Mucosa of stomach (tissue), 1 donor: ENCODE results near the gene GLI3.

Experiments used
- H3K27me3 ChIP-seq: one replicate; pipeline ENCODE4 v1.7.0; 2013; ENCODE audit warnings: mild to moderate bottlenecking, low read length; ENCODE audit not compliant: control insufficient read depth, insufficient read depth
- H3K36me3 ChIP-seq: one replicate; pipeline ENCODE4 v1.7.0; 2013; ENCODE audit warnings: low read length; ENCODE audit not compliant: control insufficient read depth, insufficient read depth
- H3K4me1 ChIP-seq: one replicate; pipeline ENCODE4 v1.7.0; 2013; ENCODE audit warnings: mild to moderate bottlenecking, low read length; ENCODE audit not compliant: control insufficient read depth, insufficient read depth
- H3K4me3 ChIP-seq: one replicate; pipeline ENCODE4 v1.7.0; 2013; ENCODE audit warnings: low read length
- H3K9ac ChIP-seq: one replicate; pipeline ENCODE4 v1.7.0; 2013; ENCODE audit warnings: mild to moderate bottlenecking, low read length, moderate library complexity
- H3K9me3 ChIP-seq: one replicate; pipeline ENCODE4 v1.7.0; 2013; ENCODE audit warnings: mild to moderate bottlenecking, low read length, moderate library complexity; ENCODE audit not compliant: control insufficient read depth
- donor health status: Pancreatic carcinoma.

GLI3 gene

GRCh38 chr7:42055171-42055570 lies 181.8 kb downstream of the GLI3 start:
- Histone ChIP-seq H3K27me3 (no peaks in the 10 kb centered on the region), H3K36me3 (no peaks in the 10 kb centered on the region), H3K4me1 (no peaks in the 10 kb centered on the region), H3K9me3 (no peaks in the 10 kb centered on the region), H3K4me3 (no peak overlapping the region), H3K9ac (no peak overlapping the region)

GRCh38 chr7:42053834-42054233 lies 183.2 kb downstream of the GLI3 start:
- no peaks in the 10 kb centered on the region for H3K9me3 ChIP-seq

DNA sequence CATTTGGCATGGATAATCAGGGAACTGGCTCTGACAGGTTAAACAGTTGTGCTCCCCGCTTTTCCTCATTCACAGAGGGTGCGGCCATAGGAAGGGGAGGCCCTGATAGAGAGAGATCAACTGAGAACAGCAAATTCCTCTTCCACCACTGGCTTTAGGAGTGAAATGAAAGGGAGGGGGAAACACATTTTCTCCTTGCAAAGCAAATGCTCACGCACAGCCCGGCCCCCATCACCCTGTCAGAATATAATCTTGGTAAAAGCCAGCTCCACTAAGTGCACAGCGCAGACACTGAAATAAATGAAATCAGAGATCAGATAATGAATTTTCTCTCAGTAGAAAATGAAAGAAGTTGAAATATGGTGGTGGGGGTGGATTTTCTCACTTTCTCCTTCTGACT lies 187.2 kb downstream of the GLI3 start:
- no peaks in the 10 kb centered on the region for H3K9me3 ChIP-seq
- no peak overlapping the region for H3K4me3 ChIP-seq
- H3K4me1 ChIP-seq = no peaks in the 10 kb centered on the region
- no peaks in the 10 kb centered on the region for H3K36me3 ChIP-seq
- no peak overlapping the region for H3K9ac ChIP-seq
- H3K27me3 ChIP-seq = no peaks in the 10 kb centered on the region

More at GRCh38 chr7:42053834-42054233, 183.2 kb downstream of the GLI3 start:
- Histone ChIP-seq H3K4me1 (no peaks in the 10 kb centered on the region), H3K9ac (no peak overlapping the region), H3K4me3 (no peak overlapping the region), H3K36me3 (no peaks in the 10 kb centered on the region), H3K27me3 (no peaks in the 10 kb centered on the region)

- H3K27me3 ChIP-seq = no peaks in the 10 kb centered on the region
- no peaks in the 10 kb centered on the region for H3K4me1 ChIP-seq
- no peaks in the 10 kb centered on the region for H3K36me3 ChIP-seq
- H3K9me3 ChIP-seq = no peaks in the 10 kb centered on the region
- no peak overlapping the region for H3K9ac ChIP-seq
- H3K4me3 ChIP-seq = no peak overlapping the region
Measured at GRCh38 chr7:42046483-42046882, 190.5 kb downstream of the GLI3 start.

DNA sequence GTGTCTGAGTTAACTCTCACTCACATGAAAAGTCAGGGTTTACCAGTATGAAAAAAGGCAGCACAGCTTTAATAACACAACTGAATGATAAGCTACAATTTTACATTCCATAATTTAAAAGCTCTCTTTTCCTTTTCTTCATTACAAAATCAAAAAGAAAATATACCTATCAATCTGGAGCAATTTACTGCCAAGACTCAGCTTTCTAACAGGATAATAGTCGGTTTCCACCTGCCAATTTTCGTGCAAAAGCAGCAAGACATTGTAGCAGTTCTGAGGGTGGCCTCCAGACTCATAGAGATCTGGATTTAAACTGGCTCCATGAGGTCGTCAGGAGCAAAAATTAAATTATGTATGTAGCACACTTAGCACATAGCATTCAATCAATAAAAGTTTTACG lies 191.0 kb downstream of the GLI3 start:
- Histone ChIP-seq H3K9me3 (no peaks in the 10 kb centered on the region), H3K4me3 (no peak overlapping the region), H3K4me1 (no peaks in the 10 kb centered on the region), H3K9ac (no peak overlapping the region), H3K36me3 (no peaks in the 10 kb centered on the region), H3K27me3 (no peaks in the 10 kb centered on the region)

DNA sequence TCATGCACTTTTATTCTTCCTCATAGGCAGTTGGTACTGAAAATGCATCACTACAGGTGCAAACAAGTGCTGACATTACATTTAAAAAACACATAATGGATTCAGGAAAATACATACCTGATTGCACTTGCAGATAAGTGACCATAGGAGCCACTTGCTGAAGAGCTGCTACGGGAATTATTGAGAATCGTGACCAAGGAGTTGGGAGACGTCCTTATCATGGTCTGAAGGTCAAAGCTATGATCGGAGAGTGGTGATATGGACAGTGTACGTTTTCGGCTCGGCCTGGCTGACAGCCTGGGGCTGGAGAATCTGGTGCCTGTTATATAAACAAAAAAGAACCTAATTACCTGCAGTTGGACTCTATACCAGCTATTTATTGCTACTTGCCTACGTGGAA lies 197.1 kb downstream of the GLI3 start:
- no peaks in the 10 kb centered on the region for H3K9me3 ChIP-seq
- no peaks in the 10 kb centered on the region for H3K4me1 ChIP-seq
- no peak overlapping the region for H3K9ac ChIP-seq
- H3K27me3 ChIP-seq = no peaks in the 10 kb centered on the region
- H3K36me3 ChIP-seq = no peaks in the 10 kb centered on the region
- no peak overlapping the region for H3K4me3 ChIP-seq

GRCh38 chr7:42035210-42035609 lies 201.8 kb downstream of the GLI3 start:
- no peaks in the 10 kb centered on the region for H3K4me1 ChIP-seq
- H3K9ac ChIP-seq = no peak overlapping the region
- no peaks in the 10 kb centered on the region for H3K27me3 ChIP-seq
- H3K36me3 ChIP-seq = no peaks in the 10 kb centered on the region
- H3K4me3 ChIP-seq = no peak overlapping the region
- H3K9me3 ChIP-seq = no peaks in the 10 kb centered on the region

- Histone ChIP-seq H3K9me3 (no peaks in the 10 kb centered on the region), H3K36me3 (no peaks in the 10 kb centered on the region), H3K4me1 (no peaks in the 10 kb centered on the region), H3K27me3 (no peaks in the 10 kb centered on the region), H3K4me3 (no peak overlapping the region), H3K9ac (no peak overlapping the region)
Measured at GRCh38 chr7:42033480-42033879, 203.5 kb downstream of the GLI3 start.

GRCh38 chr7:42029405-42029804 lies 207.6 kb downstream of the GLI3 start:
- Histone ChIP-seq H3K9me3 (no peaks in the 10 kb centered on the region), H3K36me3 (no peaks in the 10 kb centered on the region), H3K27me3 (no peaks in the 10 kb centered on the region), H3K4me1 (no peaks in the 10 kb centered on the region), H3K4me3 (no peak overlapping the region), H3K9ac (no peak overlapping the region)

DNA sequence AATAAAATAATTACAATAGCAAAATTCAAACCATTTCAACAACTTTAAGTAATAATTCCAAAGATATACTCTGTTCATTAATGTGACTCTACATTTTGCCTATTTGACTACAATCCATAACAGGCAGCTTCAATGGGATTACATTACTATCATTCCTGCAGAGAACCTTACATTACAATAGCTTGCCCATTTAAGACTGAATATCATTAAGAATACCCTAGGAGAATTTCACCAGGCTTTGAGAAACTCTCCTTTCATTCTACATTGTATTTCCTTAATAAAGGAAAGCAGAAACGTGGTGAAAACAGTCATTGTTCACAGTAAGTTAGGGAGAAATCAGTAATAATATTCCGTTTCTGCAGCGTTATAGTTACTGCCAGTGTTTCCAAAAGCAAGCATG lies 209.5 kb downstream of the GLI3 start:
- Histone ChIP-seq H3K36me3 (no peaks in the 10 kb centered on the region), H3K4me1 (no peaks in the 10 kb centered on the region), H3K4me3 (no peak overlapping the region), H3K9me3 (no peaks in the 10 kb centered on the region), H3K27me3 (no peaks in the 10 kb centered on the region), H3K9ac (no peak overlapping the region)

DNA sequence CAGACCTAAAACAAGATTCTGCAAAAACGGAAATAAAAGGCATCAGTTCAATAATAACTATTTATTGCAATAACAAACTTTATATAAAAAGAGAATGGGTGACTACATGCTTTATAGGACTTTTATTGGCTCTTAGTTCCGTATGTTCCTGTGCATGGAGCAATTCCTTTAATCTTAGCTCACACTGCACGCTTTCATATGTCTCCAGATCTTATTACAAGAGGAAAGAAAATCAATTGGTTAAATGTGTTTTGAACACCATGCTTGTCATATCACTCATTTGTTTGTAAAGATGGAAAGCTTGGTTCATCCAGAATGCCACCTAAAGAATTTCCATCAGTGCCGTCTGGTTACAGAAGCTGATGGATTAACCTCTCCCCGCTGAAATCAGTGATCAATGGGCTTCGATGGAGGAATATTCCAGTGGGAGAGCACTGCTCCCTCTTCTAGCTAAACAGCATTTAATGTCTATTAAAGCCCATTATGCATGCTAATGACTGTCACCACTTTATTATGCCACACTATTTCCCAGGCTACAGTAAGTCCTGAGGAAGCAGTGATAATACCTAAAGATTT lies 210.3 kb downstream of the GLI3 start:
- H3K27me3 ChIP-seq = no peaks in the 10 kb centered on the region
- H3K9ac ChIP-seq = no peak overlapping the region
- no peak overlapping the region for H3K4me3 ChIP-seq
- no peaks in the 10 kb centered on the region for H3K36me3 ChIP-seq
- no peaks in the 10 kb centered on the region for H3K4me1 ChIP-seq
- no peaks in the 10 kb centered on the region for H3K9me3 ChIP-seq

- Histone ChIP-seq H3K9me3 (no peaks in the 10 kb centered on the region), H3K4me1 (no peaks in the 10 kb centered on the region), H3K4me3 (no peak overlapping the region), H3K36me3 (no peaks in the 10 kb centered on the region), H3K27me3 (no peaks in the 10 kb centered on the region), H3K9ac (no peak overlapping the region)
Measured at GRCh38 chr7:42025635-42026375, 211.2 kb downstream of the GLI3 start.
